AG10803 (cell line): ENCODE results near the gene PTK7.
A peak's percentile ranks its signal among the peaks of the same experiment; 100 is the strongest.

Experiments
- DNase-seq: peaks from one replicate; pipeline ENCODE4 v3.0.0; 2010; ENCODE audit warnings: low read depth
- H3K4me3 ChIP-seq: 2 replicates; pipeline ENCODE4 v1.5.1; 2011; ENCODE audit warnings: mild to moderate bottlenecking, low read length, control low read depth
- CTCF ChIP-seq: conservative IDR thresholded peaks from 2 replicates; pipeline ENCODE4 v1.5.1; 2011; ENCODE audit warnings: mild to moderate bottlenecking, low read length, control low read depth, inconsistent platforms

PTK7 gene

DNA sequence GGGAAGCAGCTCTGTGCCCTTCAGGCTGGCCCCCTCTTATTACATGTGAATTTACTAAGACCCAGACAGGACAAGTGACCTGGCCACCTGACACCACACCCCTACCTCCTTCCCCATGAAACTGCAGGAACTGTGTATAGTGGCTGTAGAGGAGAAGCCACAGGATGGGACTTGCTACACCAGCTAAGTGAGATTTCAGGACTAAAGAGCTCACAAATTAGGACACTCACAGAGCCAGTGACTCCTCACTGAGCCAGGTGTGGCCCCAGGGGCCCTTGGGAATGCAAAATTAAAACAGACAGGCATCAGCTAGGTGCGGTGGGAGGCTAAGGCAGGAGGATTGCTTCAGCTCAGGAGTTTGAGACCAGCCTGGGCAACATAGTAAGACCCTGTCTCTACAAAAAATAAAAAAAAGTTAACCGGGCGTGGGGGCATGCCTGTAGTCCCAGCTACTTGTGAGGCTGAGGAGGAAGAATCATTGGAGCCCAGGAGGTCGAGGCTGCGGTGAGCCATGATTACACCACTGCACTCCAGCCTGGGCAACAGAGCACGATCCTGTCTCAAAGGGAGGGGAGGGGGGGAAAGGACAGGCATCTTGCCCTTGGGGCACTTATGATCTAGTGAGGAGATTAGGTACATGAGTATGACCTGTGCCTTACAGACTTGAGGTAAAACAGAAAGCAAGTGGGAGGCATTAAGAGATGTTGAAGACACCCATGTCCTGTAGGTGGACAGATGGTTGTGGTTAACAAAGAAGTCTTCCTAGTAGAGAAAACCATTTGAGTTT lies 71.8 kb downstream of the PTK7 start:
- no peak for TF ChIP-seq CTCF
- H3K4me3 ChIP-seq, result no peak overlapping the region
- no peak for DNase-seq

DNA sequence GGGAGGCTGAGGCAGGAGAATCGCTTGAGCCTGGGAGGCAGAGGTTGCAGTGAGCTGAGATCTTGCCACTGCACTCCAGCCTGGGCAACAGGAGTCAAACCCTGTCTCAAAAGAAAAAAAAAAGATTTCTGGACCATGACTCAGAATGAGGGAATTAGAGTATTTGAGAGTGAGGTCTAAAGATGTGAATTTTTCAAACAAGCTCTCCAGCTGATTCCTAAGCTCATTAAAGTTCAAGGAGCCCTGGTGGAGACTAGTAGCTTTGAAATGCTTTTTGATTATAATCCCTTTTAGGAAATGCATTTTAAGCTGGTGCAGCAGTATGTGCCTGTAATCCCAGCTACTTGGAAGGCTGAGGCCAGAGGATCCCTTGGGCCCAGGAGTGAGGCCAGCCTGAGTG lies 73.2 kb downstream of the PTK7 start:
- no peak overlapping the region for H3K4me3 ChIP-seq
- DNase-seq, result peak; percentile 45
- peak; percentile 7; the same call in 1 of the 2 replicates for TF ChIP-seq CTCF

GRCh38 chr6:43150051-43150751 lies 74.1 kb downstream of the PTK7 start:
- H3K4me3 ChIP-seq, result no peak overlapping the region
- DNase-seq, result no peak
- no peak for TF ChIP-seq CTCF

DNA sequence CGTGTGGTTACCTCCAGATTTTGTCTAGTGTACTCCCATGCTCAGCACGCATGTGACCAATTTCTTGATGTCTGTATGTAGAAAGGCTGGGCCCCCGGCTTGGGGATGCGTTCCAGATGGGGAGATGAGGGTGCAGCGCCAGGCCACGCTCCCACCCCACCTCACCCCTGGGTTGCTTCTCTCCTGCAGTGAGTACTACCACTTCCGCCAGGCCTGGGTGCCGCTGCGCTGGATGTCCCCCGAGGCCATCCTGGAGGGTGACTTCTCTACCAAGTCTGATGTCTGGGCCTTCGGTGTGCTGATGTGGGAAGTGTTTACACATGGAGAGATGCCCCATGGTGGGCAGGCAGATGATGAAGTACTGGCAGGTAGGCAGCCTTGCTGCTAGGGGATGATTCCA lies 83.5 kb downstream of the PTK7 start:
- no peak for DNase-seq
- no peak for TF ChIP-seq CTCF
- no peak overlapping the region for H3K4me3 ChIP-seq

- TF ChIP-seq CTCF, result no peak
- no peak for DNase-seq
- no peak overlapping the region for H3K4me3 ChIP-seq
These were observed 87.8 kb downstream of the PTK7 start for GRCh38 chr6:43163899-43164298.

GRCh38 chr6:43170417-43170930 lies 94.4 kb downstream of the PTK7 start:
- no peak for TF ChIP-seq CTCF
- no peak for DNase-seq
- H3K4me3 ChIP-seq, result peak overlapping the region; percentile 70
